Ramos (cell line): ENCODE measurements around the gene RET.

Experiments
- in situ Hi-C: fragments of 300-500 bp; cut with MboI; formaldehyde crosslinking; loops from one replicate; pipeline ENCODE4 v1.14.3; 2022; ENCODE audit warnings: low sequenced_read_pairs; ENCODE audit not compliant: unreplicated experiment

RET gene

GRCh38 chr10:43100366-43100765 lies 23.5 kb downstream of the RET start:
- in situ Hi-C loops: no loop called here

- in situ Hi-C loops: no loop called here
Observed at GRCh38 chr10:43102063-43102828, 25.4 kb downstream of the RET start.

- in situ Hi-C loops: no loop called here
Observed at GRCh38 chr10:43105102-43105955, 28.5 kb downstream of the RET start.

- in situ Hi-C loops: no loop called here
Observed at GRCh38 chr10:43105956-43106229, 29.0 kb downstream of the RET start.

- in situ Hi-C loops: no loop called here
Observed at GRCh38 chr10:43106256-43107091, 29.6 kb downstream of the RET start.

GRCh38 chr10:43108951-43109350 lies 32.1 kb downstream of the RET start:
- in situ Hi-C loops: no loop called here

- in situ Hi-C loops: no loop called here
Observed at GRCh38 chr10:43109671-43110249, 32.9 kb downstream of the RET start.

- in situ Hi-C loops: no loop called here
Observed at GRCh38 chr10:43110338-43111071, 33.6 kb downstream of the RET start.

- in situ Hi-C loops: no loop called here
Observed at GRCh38 chr10:43111101-43111500, 34.2 kb downstream of the RET start.

- in situ Hi-C loops: no loop called here
Observed at GRCh38 chr10:43111921-43112607, 35.2 kb downstream of the RET start.

GRCh38 chr10:43112608-43112961 lies 35.7 kb downstream of the RET start:
- in situ Hi-C loops: no loop called here

- in situ Hi-C loops: no loop called here
Observed at GRCh38 chr10:43113201-43114087, 36.6 kb downstream of the RET start.

- in situ Hi-C loops: no loop called here
Observed at GRCh38 chr10:43114088-43114742, 37.3 kb downstream of the RET start.

- in situ Hi-C loops: no loop called here
Observed at GRCh38 chr10:43114743-43115611, 38.1 kb downstream of the RET start.

GRCh38 chr10:43115881-43116595 lies 39.2 kb downstream of the RET start:
- in situ Hi-C loops: no loop called here

- in situ Hi-C loops: no loop called here
Observed at GRCh38 chr10:43116596-43116995, 39.7 kb downstream of the RET start.
